Stomach (tissue), 4 donors: ENCODE data around the gene OR8B4.

ENCODE experiments used
- CTCF ChIP-seq, 7 experiments: fragments of 450-650 bp in 4 of 7; fragments of 200-600 bp in 3 of 7; sonication (generic) in 3 of 7; IDR thresholded peaks; one replicate each; pipeline ENCODE4 v1.5.1; 2016 to 2019; ENCODE audit warnings: antibody characterized with exemption in 7 of 7, control low read depth in 2 of 7, mild to moderate bottlenecking in 1 of 7
- POLR2A ChIP-seq, 4 donors: fragments of 450-650 bp; IDR thresholded peaks; one replicate each; pipeline ENCODE4 v1.6.1; 2016; ENCODE audit warnings: antibody characterized with exemption in 4 of 4, control low read depth in 2 of 4, mild to moderate bottlenecking in 1 of 4, moderate library complexity in 1 of 4

- TF ChIP-seq CTCF (IDR thresholded peaks at IDR 0.05), result no peak
- TF ChIP-seq POLR2A (IDR thresholded peaks at IDR 0.05), result no peak
Observed at GRCh38 chr11:124441519-124441918, 16.8 kb upstream of the OR8B4 start.
